Lower lobe of right lung (tissue), 2 donors: ENCODE data around the gene PRRG4. TPM values are rescaled to one million over a fixed set of nuclear protein-coding genes. Genes with fewer than 3 reads are reported as not detected.

Experiments used
- ATAC-seq, 2 donors: fragments of 200-7000 bp; cut with Tn5 transposase; one replicate each; pipeline ENCODE4 v1.9.1; 2020 to 2022; ENCODE audit warnings: mild to moderate bottlenecking in 2 of 2, moderate library complexity in 2 of 2
- DNase-seq: peaks from one replicate; pipeline ENCODE4 v3.0.0-alpha.2; 2020
- H3K27ac ChIP-seq: fragments of 200-600 bp; one replicate; pipeline ENCODE4 v1.8.0; 2022
- H3K27me3 ChIP-seq: fragments of 200-600 bp; one replicate; pipeline ENCODE4 v1.8.0; 2022; ENCODE audit warnings: low read depth
- H3K36me3 ChIP-seq: fragments of 200-600 bp; one replicate; pipeline ENCODE4 v1.8.0; 2022; ENCODE audit warnings: mild to moderate bottlenecking
- H3K4me1 ChIP-seq: fragments of 200-600 bp; one replicate; pipeline ENCODE4 v1.8.0; 2022
- H3K4me3 ChIP-seq: fragments of 200-600 bp; one replicate; pipeline ENCODE4 v1.8.0; 2022; ENCODE audit warnings: mild to moderate bottlenecking
- H3K9me3 ChIP-seq: fragments of 200-600 bp; one replicate; pipeline ENCODE4 v1.8.0; 2022
- CTCF ChIP-seq: fragments of 200-600 bp; IDR thresholded peaks from one replicate; pipeline ENCODE4 v1.8.0; 2022; ENCODE audit warnings: antibody characterized with exemption, mild to moderate bottlenecking
- intact Hi-C: fragments of 100-400 bp; cut with DNase I; formaldehyde crosslinking; loops from one replicate; pipeline ENCODE4 v1.11.0; 2022
- total RNA-seq: library from RNA; stranded (reverse); fragmentation: NEBNext Ultra II Directional; extraction: Animal tissue kit (Norgen Biotek cat#: 25700); gene quantifications from one replicate; pipeline ENCODE4 v1.2.1, GENCODE V29; 2021
- donor health status: DM: no; HTN: yes; CAD: no; lungs with severe emphysema.

PRRG4 gene
- total RNA-seq, 1 donor from 2014 or later, result 12.0 TPM

- Histone ChIP-seq H3K4me3 (no peak overlapping the region), H3K27me3 (no peaks in the 10 kb centered on the region), H3K4me1 (no peaks in the 10 kb centered on the region), H3K27ac (no peak overlapping the region), H3K36me3 (no peaks in the 10 kb centered on the region), H3K9me3 (no peaks in the 10 kb centered on the region)
- no peak for DNase-seq
- intact Hi-C loops, result no loop called here
- no peak for TF ChIP-seq CTCF
- no peak for ATAC-seq
Measured at GRCh38 chr11:32839308-32839707, 9.6 kb downstream of the PRRG4 start.

GRCh38 chr11:32840587-32840986, 10.9 kb downstream of the PRRG4 start:
- Histone ChIP-seq H3K27me3 (no peaks in the 10 kb centered on the region), H3K36me3 (no peaks in the 10 kb centered on the region), H3K4me3 (no peak overlapping the region), H3K9me3 (no peaks in the 10 kb centered on the region), H3K4me1 (no peaks in the 10 kb centered on the region), H3K27ac (no peak overlapping the region)
- TF ChIP-seq CTCF, result no peak
- DNase-seq (no peak), ATAC-seq (no peak)
- intact Hi-C loops, result no loop called here

GRCh38 chr11:32843544-32843943, 13.8 kb downstream of the PRRG4 start:
- no peak for TF ChIP-seq CTCF
- ATAC-seq (no peak), DNase-seq (no peak)
- Histone ChIP-seq H3K36me3 (no peaks in the 10 kb centered on the region), H3K27ac (no peak overlapping the region), H3K27me3 (no peaks in the 10 kb centered on the region), H3K4me3 (no peak overlapping the region), H3K4me1 (no peaks in the 10 kb centered on the region), H3K9me3 (no peaks in the 10 kb centered on the region)
- intact Hi-C loops, result no loop called here

GRCh38 chr11:32847511-32847910, 17.8 kb downstream of the PRRG4 start:
- DNase-seq (no peak), ATAC-seq (no peak)
- no peak overlapping the region for H3K27ac ChIP-seq
- TF ChIP-seq CTCF, result no peak
- no peaks in the 10 kb centered on the region for H3K9me3 ChIP-seq
- no peaks in the 10 kb centered on the region for H3K4me1 ChIP-seq
- H3K4me3 ChIP-seq, result no peak overlapping the region
- intact Hi-C loops, result no loop called here
- no peaks in the 10 kb centered on the region for H3K27me3 ChIP-seq
- H3K36me3 ChIP-seq, result no peaks in the 10 kb centered on the region

- TF ChIP-seq CTCF, result no peak
- Histone ChIP-seq H3K36me3 (peaks cover 4% of the 10 kb centered on the region), H3K27me3 (no peaks in the 10 kb centered on the region), H3K4me3 (no peak overlapping the region), H3K9me3 (no peaks in the 10 kb centered on the region), H3K4me1 (no peaks in the 10 kb centered on the region), H3K27ac (no peak overlapping the region)
- ATAC-seq (no peak), DNase-seq (no peak)
- intact Hi-C loops, result no loop called here
Measured at GRCh38 chr11:32849761-32850160, 20.0 kb downstream of the PRRG4 start.

GRCh38 chr11:32851251-32851650, 21.5 kb downstream of the PRRG4 start:
- Histone ChIP-seq H3K27me3 (no peaks in the 10 kb centered on the region), H3K27ac (no peak overlapping the region), H3K9me3 (no peaks in the 10 kb centered on the region), H3K4me1 (no peaks in the 10 kb centered on the region), H3K4me3 (no peak overlapping the region), H3K36me3 (peaks cover 4% of the 10 kb centered on the region)
- intact Hi-C loops, result no loop called here
- DNase-seq (no peak), ATAC-seq (no peak)
- TF ChIP-seq CTCF, result no peak
